HG03521 (cell line): ENCODE results near the gene UBE2F.
"Not testable (repeated sequence)": the region's sequence is repeated elsewhere in the genome, so short reads cannot be mapped to it uniquely, and the experiment has no call there.

Experiments used
- ATAC-seq: cut with Tn5 transposase; IDR thresholded peaks from one replicate; pipeline ENCODE4 v1.9.1; 2021; ENCODE audit warnings: mild to moderate bottlenecking, moderate library complexity; ENCODE audit not compliant: unreplicated experiment

UBE2F gene

DNA sequence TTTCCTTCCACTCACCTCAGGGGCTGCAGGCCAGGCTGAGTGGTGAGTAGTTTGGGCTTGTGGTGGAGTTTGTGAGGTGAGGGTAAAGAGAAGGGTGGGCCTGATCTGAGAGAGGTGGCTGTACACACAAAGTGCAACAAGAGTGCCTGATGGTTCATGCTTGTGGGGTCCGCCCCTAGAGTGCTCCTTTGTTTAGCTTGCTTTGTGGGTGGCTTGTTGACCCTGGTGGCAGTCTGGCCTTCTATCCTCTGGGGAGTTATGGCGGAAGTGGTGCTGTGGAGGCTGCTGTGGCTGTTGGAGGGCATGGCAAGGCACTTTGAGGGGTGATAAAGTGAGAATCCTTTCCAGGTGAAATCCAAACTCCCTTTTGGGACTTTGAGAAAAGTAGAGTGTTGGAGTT, 10.6 kb downstream of the UBE2F start:
- no peak for ATAC-seq

DNA sequence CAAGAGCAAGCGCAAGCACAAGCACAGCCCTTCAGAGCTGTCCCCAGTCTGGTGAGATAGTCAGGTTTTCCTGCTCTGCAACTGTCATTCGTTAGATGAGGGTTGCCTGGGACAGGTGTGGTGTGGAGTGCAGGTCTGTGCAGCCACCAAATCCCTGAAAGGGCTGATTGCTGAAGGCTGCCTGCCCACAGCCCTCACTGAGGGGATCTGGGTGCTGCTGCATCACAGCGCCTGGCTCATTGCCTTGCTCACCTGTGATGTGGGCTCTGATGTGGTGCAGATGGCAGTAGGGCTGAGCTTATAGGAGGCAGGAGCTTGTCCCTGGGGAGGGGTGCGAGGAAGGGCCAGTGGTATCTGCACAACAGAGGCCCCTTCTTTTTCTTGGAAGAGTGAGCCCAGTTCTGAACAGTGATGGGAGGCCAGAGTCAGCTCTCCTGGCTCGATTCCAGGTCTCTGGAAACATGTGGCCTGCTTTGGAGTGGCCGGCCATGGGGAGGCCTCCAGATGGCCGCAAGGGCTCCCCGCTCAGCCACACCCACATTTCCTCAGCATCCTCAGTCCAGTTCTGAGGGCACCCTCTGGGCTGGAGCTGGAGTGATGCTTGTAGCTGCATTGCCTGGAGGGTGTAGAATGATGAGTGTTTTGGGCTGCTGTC, 11.4 kb downstream of the UBE2F start:
- no peak for ATAC-seq

DNA sequence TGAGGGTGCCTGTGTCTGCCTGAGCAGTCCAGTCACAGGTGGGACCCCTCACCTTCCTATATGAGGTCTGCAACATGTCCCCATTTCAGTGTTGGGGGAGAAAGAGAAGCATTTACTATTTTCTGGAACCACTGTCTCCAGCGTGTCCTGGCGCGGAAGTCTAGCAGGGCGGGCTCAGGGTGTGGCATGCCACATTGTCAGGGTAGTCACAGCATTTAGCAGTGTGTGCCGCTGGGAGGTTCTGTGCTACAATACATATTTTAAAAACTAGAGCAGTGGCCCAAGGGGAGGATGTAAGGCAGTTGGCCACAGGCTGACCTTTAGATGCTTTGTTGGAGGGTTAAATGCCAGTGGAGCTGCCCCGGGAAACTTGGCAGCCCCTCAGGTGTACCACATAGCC, 12.5 kb downstream of the UBE2F start:
- ATAC-seq, result no peak

DNA sequence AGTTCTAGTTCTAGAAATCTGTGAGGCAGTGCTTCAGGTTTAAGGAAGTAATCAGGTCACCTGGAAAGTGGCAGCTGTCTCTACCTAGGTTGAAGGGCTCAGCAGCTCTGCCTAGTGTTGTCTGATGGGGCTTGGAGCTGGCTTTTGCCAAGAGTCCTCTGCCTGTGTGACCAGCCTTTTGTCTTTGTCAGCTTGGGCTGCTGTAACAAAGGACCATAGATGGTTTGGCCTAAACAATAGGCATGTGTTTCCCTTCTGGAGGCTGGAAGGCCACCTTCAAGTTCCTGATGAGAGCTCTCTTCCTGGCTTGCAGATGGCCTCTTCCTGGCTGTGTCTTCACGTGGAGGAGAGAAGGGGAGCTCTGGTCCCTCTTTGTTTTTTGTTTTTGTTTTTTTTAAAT, 13.3 kb downstream of the UBE2F start:
- ATAC-seq, result no peak

DNA sequence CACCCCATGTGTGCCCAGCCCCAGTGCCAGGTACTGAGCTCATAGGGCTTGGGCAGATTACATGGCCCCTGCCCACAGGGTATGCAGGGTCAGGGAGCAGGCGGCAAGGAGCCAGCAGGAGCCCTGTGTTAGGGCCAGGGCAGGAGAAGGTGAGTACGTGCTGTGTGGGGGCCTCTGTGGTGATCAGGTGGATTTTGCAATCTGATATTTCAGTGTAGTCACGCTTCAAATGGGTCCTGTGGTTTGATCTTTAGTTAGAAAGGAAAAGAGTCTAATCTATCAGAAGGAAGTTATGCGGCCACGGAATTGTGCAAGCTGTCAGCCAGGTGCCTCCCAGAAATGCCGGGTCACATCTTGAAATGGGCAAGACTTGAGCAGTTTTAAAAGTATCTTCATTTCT, 13.9 kb downstream of the UBE2F start:
- no peak for ATAC-seq

DNA sequence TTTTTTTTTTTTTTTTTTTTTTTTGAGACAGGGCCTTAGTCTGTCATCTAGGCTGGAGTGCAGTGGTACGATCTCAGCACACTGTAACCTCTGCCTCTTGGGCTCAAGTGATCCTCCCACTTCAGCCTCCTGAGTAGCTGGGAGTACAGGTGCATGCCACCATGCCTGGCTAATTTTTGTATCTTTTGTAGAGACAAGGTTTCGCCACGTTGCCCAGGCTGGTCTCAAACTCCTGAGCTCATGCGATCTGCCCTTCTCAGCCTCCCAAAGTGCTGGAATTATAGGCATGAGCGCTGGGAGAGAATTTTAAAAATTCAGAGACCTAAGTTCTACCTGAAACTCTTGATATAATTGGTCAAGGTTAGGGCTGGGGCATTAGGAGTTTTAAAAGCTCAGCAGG, 14.8 kb downstream of the UBE2F start:
- ATAC-seq, result not testable (repeated sequence)

DNA sequence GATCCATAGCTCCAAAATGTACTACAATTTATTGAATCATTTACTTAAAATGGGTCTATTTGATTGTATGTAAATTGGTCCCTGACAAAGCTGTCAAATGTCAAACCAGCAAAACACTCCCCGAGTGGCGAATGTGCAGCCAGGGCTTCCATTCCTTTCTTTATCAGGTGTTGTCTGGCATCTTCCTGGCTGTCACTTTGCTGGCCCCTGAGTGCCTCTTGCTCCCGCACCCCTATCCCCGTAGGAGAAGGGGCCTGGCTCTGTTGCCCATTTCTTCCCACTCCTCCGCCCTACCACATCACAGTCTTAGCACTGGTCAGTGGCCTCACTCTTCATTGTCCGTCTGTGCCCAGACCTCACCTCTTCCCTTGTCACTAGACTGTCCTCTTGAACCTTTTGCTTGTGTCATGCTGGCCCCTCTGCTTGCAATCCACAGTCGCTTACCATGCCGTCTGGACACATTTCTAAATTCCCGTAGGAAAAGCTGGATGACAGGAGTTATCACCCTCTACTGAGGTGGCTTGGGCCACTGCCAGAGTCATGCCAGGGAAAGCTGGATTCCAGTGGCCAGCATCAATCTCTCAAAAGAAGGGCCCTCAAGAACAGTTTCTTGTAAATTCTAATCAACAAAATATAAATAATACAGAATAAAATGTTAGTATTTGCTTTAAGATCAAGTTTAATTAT, 15.4 kb downstream of the UBE2F start:
- ATAC-seq, result no peak

DNA sequence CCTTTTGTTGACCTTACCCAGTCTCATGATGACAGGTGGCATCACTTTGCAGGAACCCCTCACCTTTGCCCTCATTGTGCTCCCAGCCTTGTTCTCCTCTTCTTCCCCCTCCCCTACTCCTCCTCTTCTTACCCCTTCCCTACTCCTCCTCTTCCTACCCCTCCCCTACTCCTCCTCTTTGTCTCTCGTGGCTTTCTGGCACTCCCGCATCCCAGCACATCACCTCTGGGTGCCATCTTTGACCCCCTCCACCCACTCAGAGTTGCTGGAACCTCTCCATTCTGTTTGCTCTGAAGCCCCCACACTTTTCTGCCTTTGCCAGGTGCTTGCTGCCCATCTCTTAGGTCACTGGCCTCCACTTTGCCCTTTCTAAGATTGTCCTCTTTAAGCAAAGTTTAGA, 17.1 kb downstream of the UBE2F start:
- ATAC-seq, result no peak

DNA sequence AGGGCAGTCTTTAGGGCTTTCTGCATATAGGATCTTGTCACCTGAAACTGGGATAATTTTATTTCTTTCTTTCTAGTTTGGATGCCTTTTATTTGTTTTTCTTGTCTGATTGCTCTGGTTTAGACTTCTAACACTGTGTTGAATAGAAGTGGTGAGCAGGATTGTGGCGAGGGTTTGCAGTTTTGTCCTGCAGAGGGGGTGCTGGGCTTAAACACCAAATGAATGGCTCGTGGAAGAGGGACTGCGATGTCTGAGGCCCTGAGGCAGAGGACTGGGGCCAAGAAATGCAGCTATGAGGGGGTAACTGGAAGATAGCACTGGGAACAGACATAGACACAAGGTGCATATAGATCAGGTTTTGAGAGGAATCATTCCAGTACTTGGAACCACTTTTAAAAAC, 20.5 kb downstream of the UBE2F start:
- ATAC-seq, result no peak

DNA sequence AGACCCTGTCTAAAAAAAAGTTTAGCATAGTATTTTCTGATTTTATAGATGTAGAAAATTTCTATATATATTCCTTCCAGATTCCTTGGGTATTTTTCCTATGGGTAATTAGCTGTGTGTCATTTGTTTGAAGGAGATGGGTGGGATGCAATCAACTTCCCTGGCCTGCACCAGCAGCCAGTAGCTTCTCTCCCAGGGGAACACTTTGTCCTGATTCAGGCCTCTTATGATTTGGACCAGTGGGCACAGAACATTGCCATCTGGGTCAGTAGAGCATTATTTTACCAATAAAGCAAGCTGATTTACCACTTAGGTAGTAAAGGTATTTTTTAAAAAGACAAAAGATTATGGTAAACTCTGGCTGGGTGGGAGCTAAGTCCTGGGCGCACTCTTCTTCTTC, 26.9 kb downstream of the UBE2F start:
- no peak for ATAC-seq

DNA sequence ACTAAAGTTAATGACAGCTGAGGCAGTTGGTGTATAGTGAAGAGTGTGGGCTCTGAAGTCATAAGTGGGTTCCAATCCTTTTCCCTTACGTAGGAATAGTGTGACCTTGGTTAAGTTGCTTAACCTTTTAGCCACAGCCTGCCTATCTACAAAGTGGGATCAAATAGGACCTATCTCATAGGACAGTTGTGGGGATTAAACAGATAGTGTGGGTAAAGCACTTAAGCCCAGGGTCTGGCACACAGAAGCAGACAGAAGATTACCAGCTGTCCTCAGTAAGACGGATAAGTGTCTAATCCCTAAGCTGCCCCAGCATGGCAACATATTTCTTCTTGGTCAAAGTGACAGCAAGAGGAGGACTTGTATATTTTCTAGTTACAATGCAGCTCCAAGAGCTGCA, 28.2 kb downstream of the UBE2F start:
- ATAC-seq, result no peak

DNA sequence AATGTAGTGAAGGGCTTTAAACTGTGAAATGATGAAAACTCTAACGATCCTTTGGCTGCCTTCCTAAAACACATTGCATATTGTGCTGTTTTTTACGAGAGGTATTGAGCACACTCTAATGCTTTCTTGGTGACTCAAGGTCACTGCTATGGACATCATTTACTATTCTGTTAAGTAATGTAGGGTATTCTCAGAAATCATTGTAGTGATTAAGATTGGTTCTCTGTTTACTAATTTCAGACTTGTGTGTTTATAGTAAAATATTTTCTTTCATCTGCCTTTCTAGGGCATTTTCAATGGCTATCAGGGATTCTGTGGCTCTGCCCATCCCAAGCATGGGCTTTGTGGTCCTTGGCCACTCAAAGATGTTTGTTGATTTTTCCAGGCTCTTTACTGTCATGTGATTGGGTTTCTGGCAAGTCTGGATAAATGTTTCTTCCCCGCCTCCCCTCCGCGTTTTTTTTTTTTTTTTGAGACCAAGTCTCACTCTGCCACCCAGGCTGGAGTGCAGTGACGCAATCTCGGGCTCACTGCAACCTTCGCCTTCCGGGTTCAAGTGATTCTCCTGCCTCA, 29.3 kb downstream of the UBE2F start:
- no peak for ATAC-seq

DNA sequence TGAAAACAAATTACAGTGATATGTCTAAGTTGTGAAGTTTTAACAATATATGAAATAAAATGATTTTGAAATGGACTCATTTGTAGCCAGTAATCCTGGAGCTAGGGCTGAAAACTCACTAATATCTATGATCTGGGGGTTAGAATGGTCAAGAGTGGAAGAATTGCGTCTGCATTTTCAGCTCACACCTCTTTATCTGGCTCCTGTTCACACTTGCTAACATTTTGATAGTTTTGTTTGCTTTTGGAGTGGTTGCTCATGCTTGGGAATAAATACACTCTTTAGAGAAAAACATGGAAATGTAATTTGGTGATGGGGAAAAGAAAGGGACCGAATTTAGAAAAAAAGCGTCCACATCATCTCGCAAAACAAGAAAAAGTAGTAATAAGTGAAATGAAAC, 30.7 kb downstream of the UBE2F start:
- no peak for ATAC-seq

DNA sequence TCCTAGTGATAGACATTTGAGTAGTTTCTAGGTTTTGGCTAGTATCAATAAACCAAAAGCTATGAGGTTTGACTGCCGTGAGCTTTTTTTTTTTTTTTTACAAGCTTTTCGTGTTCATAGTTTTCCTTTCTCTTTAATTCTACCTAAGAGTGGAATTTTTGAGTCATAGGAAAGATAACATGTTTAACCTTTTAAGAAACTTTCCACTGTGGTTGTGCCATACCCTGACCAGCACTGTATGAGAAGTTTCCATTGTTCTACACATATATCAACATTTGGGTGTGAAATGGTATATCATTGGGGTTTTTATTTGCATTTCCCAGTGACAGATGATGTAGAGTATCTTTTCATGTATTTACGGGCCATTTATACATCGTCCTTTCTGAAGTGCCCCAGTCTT, 31.7 kb downstream of the UBE2F start:
- peak; percentile 84 for ATAC-seq

DNA sequence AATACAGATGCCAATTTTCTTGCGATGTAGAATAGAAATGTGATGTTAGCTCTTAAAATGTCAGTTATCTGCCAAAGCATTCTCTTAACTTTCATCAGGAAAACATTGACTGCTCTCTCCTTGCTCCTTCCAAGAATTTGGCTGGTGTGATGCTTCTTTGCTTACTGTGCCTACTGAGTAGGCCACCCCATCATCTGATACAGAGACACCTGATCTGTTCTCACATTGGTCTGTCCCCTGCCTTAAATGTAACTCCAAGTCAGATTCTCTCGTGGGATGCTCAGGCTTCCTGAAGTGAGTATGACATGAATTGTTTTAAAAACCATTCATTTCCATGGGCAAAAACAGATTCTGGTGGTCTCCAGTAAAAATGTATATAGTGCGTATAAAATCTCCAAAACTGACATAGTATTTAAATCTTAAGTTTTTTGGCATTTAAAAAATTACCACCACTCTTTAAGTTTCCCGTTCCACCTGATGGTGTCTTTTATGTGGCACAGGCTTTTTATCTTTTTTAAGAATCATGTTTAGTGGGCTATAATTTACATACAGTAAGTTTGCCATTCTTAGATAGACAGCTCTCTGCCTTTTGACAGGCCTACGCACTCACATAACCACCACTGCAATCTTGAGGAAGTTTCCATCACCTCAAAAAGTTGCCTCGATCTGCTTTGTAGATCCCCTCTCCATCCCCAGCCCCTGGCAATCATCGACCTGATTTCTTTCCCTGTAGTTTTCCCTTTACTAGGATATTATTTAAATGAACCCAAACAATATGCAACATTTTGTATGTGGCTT, 36.6 kb downstream of the UBE2F start:
- no peak for ATAC-seq

DNA sequence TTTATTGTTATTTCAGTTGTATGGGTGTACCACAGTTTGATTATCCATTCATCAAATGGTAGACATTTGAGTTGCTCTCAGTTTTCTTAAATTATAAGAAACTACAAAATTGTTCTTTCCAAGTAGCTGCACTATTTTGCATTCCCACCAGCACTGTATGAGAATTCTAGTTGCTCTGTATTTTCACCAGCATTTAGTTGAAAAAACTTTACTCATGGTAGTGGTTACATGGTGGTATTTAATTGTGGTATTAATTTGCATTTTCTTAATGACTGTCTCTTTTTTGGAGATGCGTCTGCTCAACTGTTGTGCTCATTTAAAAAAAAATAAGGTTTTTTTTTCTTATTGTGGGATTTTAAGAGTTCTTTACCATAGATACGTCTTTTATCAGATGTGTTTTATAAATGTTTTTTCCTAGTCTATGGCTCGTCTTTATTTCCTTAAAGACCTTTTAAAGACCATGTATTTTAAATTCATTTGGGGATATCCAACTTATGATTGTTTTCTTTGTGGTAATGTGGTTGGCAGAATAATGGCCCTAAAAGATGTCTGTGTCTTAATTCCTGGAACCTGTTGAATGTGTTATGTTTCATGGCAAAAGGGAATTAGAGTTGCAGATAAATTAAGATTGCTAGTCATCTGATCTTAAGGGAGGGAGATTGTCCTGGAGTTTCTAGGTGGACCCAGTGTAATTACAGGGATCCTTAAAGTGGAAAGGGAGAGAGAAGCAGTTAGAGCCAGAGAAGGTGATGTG, 37.4 kb downstream of the UBE2F start:
- ATAC-seq, result no peak

DNA sequence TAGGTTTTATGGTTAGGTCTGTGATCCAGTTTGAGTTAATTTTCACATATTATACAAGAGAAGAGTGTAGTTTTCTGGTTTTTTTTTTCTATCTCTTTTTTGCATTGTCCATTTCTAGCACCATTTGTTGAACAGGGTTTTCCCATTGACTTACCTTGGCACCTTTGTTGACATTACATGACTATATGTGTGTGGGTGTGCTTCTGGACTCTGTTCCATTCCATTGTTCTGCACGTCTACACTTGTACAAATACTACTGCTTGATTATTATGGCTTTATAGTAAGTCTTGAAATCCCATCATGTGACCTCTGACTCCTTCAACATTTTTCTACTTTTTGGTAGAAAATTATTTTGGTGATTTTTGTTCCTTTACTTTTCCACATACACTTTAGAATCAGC, 38.7 kb downstream of the UBE2F start:
- ATAC-seq, result no peak

DNA sequence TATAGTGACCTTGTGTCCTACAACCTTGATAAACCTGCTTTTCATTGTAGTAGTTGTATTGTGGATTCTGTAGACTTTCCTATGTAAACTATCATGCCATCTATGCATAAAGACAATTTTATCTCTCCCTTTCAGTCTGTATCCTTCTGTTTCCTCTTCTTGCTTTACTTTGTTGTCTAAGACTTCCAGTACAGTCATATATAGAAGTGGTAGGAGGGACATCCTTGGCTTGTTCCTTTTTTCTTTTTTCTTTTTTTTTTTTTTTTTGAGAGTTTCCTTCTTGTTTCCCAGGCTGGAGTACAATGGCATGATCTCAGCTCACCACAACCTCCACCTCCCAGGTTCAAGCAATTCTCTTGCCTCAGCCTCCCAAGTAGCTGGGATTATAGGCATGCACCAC, 39.7 kb downstream of the UBE2F start:
- no peak for ATAC-seq

DNA sequence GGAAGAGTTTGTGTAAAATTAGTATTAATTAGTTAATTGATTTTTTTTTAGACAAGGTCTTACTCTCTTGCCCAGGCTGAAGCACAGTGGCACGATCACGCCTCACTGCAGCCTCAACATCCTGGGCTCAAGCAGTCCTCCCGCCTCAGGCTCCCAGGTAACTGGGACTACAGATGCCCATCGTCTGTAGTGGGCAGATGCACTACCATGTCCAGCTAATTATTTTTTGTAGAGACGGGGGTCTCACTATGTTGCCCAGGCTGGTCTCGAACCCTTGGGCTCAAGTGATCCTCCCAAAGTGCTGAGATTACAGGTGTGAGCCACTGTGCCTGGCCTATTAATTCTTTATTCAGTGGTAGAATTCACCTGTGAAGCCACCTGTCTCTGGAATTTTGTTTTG, 41.1 kb downstream of the UBE2F start:
- ATAC-seq, result no peak

DNA sequence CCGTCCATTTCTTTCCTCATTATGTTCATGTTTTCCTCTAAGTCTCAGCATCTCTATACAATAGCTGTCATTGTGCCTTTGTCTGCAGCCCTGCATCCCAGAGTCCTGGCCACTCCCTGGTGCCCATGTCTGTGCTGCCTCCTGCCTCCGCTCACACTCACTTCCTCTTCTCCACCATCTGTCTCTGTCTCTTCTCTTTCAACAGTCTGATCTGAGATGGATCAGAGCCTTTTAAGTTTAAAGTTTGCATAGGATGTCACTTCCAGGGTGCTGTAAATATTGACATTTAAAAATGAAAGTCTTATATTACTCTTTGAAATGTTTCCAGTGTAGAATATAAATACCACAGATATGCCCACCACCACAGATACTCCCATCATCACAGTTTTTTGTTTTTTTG, 42.7 kb downstream of the UBE2F start:
- ATAC-seq, result no peak

DNA sequence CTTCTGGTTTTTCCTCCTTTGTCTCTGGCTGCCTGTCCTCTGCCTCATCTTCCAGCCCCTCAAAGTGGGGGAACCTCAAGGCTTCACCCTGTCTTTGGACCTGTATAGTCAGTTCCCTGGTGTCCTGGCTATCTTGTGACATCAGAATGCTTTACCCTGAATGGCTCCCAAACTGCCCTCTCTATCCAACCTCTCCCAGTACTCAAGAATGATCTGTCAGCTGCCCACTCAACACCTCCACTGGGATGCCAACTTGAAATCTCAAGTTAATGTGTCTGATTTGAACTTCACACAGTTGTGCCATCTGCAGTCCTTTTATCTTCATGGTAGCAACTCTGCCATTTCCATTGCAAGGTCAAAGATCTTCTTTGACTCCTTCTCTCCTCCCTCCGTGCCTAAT, 43.8 kb downstream of the UBE2F start:
- no peak for ATAC-seq
